GM21447 (cell line): ENCODE measurements around the gene RBM38.
"Not testable (repeated sequence)": the region's sequence is repeated elsewhere in the genome, so short reads cannot be mapped to it uniquely, and the experiment has no call there.

Experiments
- ATAC-seq: cut with Tn5 transposase; IDR thresholded peaks from one replicate; pipeline ENCODE4 v1.9.1; 2021; ENCODE audit not compliant: unreplicated experiment

Gene RBM38

GRCh38 chr20:57390604-57391438 lies at the start of gene RBM38:
Gene RBM38, plus strand, starts transcription at chr20:57391396. Its CDS starts 186 bp downstream, at chr20:57391582.
- ATAC-seq, result peak; percentile 37

GRCh38 chr20:57341663-57342062 lies 49.5 kb upstream of the RBM38 start:
- ATAC-seq, result no peak

DNA sequence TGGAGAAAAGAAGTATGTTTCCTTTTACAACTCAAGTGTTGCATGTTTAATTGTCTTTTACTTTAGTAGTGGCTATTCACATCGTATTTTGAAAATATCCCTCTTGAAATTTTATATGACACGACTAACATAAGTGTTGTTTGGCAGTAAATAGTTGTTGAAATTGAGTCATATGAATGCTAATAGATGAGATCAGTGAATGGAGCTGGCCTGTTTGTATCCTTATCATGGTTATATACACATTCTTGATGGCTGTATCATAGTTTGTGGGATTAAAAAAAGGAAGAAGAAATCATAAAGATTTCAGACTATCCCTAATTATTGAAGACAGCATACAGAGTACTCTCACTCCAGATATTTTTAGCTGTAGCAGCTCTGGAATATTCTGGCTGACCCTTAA lies 48.4 kb upstream of the RBM38 start:
- no peak for ATAC-seq

- ATAC-seq, result no peak
Observed at GRCh38 chr20:57346477-57346876, 44.7 kb upstream of the RBM38 start.

DNA sequence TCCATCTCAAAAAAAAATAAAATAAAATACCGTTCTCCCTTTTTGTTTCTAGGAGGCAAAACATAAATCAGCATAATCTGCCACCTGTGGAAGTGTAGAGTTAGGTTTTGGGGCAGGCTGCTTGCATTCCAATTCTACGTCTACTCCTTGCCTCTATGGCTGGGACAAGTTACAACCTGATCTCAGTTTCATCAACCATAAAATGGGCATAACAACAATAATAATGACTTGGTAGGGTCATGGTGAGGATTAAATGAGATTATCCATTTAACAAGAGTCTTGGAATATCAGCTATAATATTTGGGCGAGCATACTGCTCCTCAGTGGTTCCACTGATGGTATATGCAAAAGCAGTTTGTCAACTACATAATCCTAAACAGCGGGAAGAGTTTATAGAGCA lies 43.8 kb upstream of the RBM38 start:
- no peak for ATAC-seq

GRCh38 chr20:57348200-57348921 lies 42.8 kb upstream of the RBM38 start:
- ATAC-seq, result not testable (repeated sequence)

DNA sequence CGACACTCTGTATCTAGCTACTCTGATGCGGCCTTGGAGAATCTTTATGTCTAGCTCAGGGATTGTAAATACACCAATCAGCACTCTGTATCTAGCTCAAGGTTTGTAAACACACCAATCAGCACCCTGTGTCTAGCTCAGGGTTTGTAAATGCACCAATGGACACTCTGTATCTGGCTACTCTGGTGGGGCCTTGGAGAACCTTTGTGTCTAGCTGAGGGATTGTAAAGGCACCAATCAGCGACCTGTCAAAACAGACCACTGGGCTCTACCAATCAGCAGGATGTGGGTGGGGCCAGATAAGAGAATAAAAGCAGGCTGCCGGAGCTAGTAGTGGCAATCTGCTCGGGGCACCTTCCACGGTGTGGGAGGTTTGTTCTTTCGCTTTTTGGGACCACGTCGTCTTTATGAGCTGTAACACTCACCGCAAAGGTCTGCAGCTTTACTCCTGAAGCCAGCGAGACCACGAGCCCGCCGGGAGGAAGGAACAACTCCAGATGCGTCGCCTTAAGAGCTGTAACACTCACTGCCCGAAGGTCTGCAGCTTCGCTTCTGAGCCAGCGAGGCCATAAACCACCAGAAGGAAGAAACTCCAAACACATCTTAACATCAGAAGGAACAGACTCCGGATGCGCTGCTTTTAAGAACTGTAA lies 42.1 kb upstream of the RBM38 start:
- not testable (repeated sequence) for ATAC-seq

DNA sequence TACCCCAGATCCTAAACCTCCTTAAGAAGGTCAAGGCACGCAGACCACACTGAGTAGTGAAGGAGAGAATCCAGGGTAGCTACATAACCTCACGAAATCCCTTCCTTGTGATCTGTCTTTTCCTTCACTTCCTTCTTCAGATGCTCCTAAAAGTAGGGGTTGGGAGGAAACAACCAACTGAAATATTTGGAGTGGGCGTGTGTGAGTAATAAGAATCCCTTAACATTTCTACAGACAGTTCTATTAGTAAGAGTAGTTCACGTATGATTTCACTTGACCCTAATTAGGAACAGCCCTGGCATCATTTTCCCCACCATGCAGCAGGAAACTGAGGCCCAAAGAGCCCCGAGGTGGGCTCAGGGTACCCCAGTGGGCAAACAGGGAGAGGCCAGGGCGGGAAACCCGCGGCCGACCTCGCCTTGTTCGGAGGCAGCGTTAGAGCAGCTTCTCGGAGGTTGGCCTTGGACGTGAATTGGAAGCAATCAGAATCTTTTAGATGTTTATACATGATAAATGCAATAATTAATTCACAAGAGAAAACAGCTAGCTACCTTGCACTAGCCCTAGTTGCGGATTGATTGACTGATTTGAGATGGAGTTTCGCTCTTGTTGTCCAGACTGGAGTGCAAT lies 41.0 kb upstream of the RBM38 start:
- no peak for ATAC-seq

DNA sequence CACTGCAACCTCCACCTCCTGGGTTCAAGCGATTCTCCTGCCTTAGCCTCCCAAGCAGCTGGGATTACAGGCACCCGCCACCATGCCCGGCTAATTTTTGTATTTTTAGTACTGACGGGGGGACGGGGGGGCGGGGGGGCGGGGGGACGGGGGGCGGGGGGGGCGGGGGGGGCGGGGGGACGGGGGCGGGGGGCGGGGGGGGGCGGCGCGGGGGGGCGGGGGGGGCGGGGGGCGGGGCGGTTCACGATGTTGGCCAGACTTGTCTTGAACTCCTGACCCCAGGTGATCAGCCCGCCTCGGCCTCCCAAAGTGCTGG lies 40.5 kb upstream of the RBM38 start:
- not testable (repeated sequence) for ATAC-seq

DNA sequence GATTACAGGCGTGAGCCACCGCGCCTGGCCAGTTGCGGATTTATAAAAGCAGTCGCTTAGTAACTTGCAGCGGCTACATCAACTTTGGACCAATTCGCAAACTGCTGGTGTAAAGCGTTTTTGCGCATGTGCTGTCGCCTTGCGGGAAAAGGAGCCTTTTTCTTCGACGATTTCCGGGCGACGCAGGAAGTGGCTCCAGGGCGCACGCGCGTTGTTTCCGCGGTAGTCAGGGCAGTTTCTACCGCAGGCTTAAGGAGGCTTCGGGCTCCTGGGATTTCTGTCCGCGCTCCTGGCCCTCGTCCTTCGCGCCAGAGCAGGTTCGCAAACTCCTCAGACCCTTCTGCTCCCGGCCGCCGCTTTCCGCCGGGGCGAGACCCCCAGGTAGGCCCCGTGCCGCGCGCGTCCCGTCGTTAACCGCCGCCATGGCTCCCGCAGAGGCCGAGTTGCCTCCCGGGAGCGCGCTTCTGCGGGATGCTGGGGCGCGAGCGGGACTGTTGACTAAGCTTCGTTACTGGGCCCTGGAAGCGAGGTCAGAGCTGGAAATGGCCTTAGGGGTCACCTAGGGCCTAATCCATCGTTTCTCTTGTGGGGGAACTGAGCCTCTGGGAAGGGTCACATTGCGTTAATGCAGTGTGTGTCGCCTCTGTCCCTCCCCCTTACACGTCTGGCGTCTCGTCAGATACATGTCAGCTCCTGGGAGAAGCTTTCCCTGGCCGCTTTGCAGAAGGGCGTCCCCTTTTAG lies 40.0 kb upstream of the RBM38 start, which contains the start of gene RAE1:
Gene RAE1, plus strand, starts transcription at position 214 of the 742 bp plus-strand sequence. CDS start 2,784 bp downstream, outside the sequence.
- peak; percentile 87 for ATAC-seq

- ATAC-seq, result no peak
Observed at GRCh38 chr20:57352305-57352704, 38.9 kb upstream of the RBM38 start.

- ATAC-seq, result no peak
Observed at GRCh38 chr20:57353351-57353750, 37.8 kb upstream of the RBM38 start.

GRCh38 chr20:57361517-57361916 lies 29.7 kb upstream of the RBM38 start:
- ATAC-seq, result no peak

DNA sequence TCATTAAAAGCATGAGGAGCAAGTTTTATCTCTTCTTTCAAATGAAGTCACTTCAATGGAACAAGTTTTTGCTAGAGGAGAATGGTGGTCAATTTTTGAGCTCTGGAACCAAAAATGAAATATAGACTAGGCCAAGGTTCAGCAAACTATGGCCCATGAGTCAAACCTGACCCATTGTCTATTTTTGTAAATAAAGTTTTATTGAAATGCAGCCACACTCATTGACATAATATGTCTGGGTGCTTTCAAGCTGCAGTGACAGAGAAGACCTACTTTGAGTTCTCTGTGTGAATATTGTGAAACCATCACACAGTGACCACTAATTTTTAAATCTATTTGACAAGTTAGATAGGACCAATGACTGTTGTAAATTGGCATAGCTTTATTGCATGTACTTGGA lies 26.7 kb upstream of the RBM38 start:
- ATAC-seq, result no peak

GRCh38 chr20:57369596-57369995 lies 21.6 kb upstream of the RBM38 start:
- no peak for ATAC-seq

GRCh38 chr20:57370316-57370715 lies 20.9 kb upstream of the RBM38 start:
- ATAC-seq, result no peak

DNA sequence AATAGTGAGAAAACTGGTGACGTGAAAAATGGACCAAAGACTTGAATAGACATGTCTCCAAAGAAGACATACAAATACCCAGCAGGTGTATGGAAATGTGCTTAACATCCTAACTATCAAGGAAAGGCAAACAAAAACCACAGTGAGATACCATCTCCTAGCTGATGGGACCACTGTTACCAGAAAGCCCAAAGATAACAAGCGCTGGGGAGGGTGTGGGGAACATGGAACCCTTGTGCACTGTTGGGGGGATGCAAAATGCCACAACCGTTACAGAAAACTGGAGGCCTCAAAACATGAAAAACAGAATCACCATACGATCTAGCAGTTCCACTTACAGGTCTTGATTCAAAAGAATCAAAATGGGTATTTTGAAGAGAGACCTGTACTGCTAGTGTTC lies 19.8 kb upstream of the RBM38 start:
- ATAC-seq, result no peak

DNA sequence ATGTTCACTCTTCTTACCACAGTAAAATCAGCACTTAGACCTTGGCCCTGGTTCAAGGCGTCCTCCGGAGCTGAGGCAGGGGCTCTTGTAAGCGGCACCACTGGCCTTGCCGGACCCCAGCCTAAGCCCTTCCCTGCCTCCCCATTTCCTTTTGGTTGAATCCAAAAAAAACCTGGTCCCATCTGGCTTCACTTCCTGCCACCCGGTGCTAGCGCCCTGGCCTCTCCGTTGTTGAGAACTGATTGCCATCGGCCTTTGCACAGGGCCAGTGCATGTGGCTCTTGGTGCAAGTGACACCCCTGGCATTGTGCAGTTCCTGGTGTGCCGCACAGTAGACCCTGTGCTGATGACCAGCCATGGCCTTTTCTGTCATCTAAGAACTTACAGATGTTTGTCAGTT lies 19.0 kb upstream of the RBM38 start:
- ATAC-seq, result no peak

DNA sequence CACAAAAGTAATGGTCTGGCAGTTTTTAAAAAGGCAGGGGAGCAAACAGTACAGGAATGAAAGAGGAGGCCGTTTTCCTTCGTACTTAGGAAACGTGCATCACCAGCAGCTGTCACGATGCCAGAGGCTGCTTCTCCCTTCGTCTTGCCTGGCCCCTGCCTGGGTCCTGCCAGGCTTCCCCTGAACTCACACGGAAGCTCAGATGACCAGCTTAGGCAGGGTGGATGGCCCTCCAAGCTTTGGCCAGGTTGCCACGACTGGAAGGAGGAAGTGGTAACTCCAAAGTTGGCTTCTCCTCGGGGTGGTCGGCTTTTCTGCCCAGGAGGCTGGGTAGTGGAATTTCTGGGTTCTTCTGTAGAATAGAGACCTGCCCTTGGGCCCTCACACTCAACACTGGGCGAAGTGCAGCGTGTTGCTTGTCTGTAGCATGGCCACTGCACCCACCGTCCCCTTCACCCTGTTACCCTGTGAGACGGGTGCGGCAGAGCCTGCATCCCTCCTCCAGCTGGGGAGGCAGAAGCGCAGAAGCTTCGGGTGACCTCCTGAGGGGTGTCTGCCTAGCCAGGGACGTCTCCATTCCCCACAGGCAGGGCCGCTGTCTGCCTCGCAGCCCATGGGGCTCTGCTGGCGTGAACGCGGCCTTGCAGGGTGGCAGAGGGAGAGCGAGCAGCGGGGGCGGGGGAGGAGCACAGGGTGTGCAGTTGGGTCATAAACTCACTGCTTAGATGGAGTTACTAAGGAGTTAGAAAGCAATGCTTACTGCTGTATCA lies 18.4 kb upstream of the RBM38 start:
- no peak for ATAC-seq
